ENCODE results near the gene EXOC3. TPM values are rescaled to one million over a fixed set of nuclear protein-coding genes. Genes with fewer than 3 reads are reported as not detected.

Gene EXOC3
- total and polyA plus RNA-seq, 2 of the 8 experiments (the other 6 are each of a cell fraction or from before 2014, with no cell fraction given): 14.4 to 30.0 TPM

DNA sequence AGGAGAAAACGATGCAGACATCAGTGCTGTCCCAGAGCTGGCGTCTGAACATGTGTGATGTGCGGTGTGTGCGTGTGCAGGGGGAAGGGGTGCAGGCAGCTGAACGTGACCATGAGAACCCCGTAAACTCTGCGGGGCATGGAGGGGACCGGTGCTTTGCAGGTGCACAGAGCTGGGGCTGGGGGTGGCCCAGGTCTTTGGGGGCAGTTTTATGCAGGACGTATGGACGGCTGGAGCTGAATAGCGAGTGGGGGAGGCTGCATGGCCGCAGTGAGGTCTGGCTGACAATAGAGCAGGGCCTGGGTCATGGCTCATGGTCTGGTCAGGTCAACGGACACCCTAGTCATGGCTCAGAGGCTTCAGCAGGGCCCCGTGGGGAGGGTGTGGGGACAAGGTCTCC lies 3.3 kb upstream of the EXOC3 start:
- Histone ChIP-seq H3K14ac (ENCODE audit: insufficient read length) (no peak overlapping the region), H2AK5ac (ENCODE audit: low read depth, low read length) (no peak overlapping the region), H4K91ac (replicated peaks; ENCODE audit: insufficient read length, low read length) (no peak overlapping the region), H3K4me3 (ENCODE audit: extremely low read depth in 1 of 4, insufficient read depth in 2 of 4, low read depth in 3 of 4, low read length in 4 of 4) (no peak overlapping the region), H3K23me2 (ENCODE audit: low read depth, low read length) (peaks cover 13% of the 10 kb centered on the region; the same call in 1 of the 2 replicates), H3K79me2 (ENCODE audit: control insufficient read depth in 1 of 2, insufficient read depth in 2 of 2, low read length in 2 of 2) (peaks cover 0 to 8% of the 10 kb centered on the region in 2 experiments; a peak in 1 of 4 replicates), H3K56ac (replicated peaks; ENCODE audit: insufficient read length, low read depth, low read length) (no peak overlapping the region), H4K20me1 (replicated peaks in 1 of 2; ENCODE audit: control insufficient read depth in 1 of 2, insufficient read depth in 2 of 2, low read length in 2 of 2) (peaks cover 0 to 5% of the 10 kb centered on the region in 2 experiments), H3K4ac (replicated peaks; ENCODE audit: insufficient read length, low read depth, low read length) (no peak overlapping the region), H2BK15ac (ENCODE audit: low read length) (no peak overlapping the region), H3K79me1 (ENCODE audit: low read depth, low read length) (peaks cover 9% of the 10 kb centered on the region; the same call in 1 of the 2 replicates), H3K9me3 (ENCODE audit: insufficient read depth in 2 of 2, low read depth in 1 of 2, low read length in 1 of 2) (no peaks in the 10 kb centered on the region), H2BK120ac (replicated peaks; ENCODE audit: low read depth, low read length) (no peak overlapping the region), H2AFZ (ENCODE audit: low read length) (no peak overlapping the region), H3K27ac (ENCODE audit: low read depth, low read length) (no peak overlapping the region), H3K18ac (ENCODE audit: extremely low read depth, low read length) (no peak overlapping the region), H3K27me3 (replicated peaks in 1 of 4; ENCODE audit: control insufficient read depth in 3 of 4, extremely low read depth in 1 of 4, insufficient read depth in 3 of 4, low read length in 3 of 4) (peaks cover 0 to 4% (median 0%) of the 10 kb centered on the region in 4 experiments; a peak in 2 of 7 replicates), H4K8ac (ENCODE audit: extremely low read depth, insufficient read depth, low read length) (no peak overlapping the region), H3K36me3 (ENCODE audit: control insufficient read depth in 2 of 4, insufficient read depth in 4 of 4, low read length in 3 of 4) (no peaks in the 10 kb centered on the region), H3K4me1 (replicated peaks in 1 of 4; ENCODE audit: control insufficient read depth in 3 of 4, insufficient read depth in 4 of 4, low read length in 3 of 4) (peaks cover 0 to 12% (median 8%) of the 10 kb centered on the region in 4 experiments; a peak in 5 of 7 replicates), H2BK5ac (ENCODE audit: low read depth, low read length) (no peak overlapping the region), H4K5ac (ENCODE audit: insufficient read length, low read depth, low read length) (no peak overlapping the region), H3K9ac (replicated peaks in 1 of 4; ENCODE audit: extremely low read depth in 1 of 4, low read depth in 3 of 4, low read length in 3 of 4) (no peak overlapping the region), H2BK20ac (ENCODE audit: low read length) (no peak overlapping the region), H3K4me2 (ENCODE audit: insufficient read depth in 1 of 2, low read depth in 2 of 2, low read length in 2 of 2) (no peak overlapping the region), H3K23ac (ENCODE audit: insufficient read length) (no peak overlapping the region), H2BK12ac (ENCODE audit: low read depth, low read length) (no peak overlapping the region)
- FAIRE-seq (no peak), DNase-seq (ENCODE audit: low read depth in 1 of 2, low spot score in 2 of 2) (no peak)
- TF ChIP-seq, protein P1, sequence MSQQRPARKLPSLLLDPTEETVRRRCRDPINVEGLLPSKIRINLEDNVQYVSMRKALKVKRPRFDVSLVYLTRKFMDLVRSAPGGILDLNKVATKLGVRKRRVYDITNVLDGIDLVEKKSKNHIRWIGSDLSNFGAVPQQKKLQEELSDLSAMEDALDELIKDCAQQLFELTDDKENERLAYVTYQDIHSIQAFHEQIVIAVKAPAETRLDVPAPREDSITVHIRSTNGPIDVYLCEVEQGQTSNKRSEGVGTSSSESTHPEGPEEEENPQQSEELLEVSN (IDR thresholded peaks at IDR 0.05): no peak
- TF ChIP-seq SAP30 (IDR thresholded peaks at IDR 0.05; ENCODE audit: insufficient read depth, insufficient replicate concordance, low read length) (no peak), GABPA (IDR thresholded peaks at IDR 0.05; ENCODE audit: borderline replicate concordance, insufficient read depth, low read length) (no peak), HDAC2 (IDR thresholded peaks at IDR 0.05; ENCODE audit: borderline replicate concordance in 1 of 2, low read depth in 2 of 2, low read length in 2 of 2) (no peak), CREB1 (IDR thresholded peaks at IDR 0.05) (no peak)
- TF ChIP-seq, protein P2, sequence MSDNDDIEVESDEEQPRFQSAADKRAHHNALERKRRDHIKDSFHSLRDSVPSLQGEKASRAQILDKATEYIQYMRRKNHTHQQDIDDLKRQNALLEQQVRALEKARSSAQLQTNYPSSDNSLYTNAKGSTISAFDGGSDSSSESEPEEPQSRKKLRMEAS (IDR thresholded peaks at IDR 0.05): no peak
- TF ChIP-seq, protein P3, sequence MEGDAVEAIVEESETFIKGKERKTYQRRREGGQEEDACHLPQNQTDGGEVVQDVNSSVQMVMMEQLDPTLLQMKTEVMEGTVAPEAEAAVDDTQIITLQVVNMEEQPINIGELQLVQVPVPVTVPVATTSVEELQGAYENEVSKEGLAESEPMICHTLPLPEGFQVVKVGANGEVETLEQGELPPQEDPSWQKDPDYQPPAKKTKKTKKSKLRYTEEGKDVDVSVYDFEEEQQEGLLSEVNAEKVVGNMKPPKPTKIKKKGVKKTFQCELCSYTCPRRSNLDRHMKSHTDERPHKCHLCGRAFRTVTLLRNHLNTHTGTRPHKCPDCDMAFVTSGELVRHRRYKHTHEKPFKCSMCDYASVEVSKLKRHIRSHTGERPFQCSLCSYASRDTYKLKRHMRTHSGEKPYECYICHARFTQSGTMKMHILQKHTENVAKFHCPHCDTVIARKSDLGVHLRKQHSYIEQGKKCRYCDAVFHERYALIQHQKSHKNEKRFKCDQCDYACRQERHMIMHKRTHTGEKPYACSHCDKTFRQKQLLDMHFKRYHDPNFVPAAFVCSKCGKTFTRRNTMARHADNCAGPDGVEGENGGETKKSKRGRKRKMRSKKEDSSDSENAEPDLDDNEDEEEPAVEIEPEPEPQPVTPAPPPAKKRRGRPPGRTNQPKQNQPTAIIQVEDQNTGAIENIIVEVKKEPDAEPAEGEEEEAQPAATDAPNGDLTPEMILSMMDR (IDR thresholded peaks at IDR 0.05; ENCODE audit: control extremely low read depth in 1 of 3, insufficient read depth in 1 of 3, low read depth in 1 of 3, low read length in 3 of 3): no peak
- POLR2A ChIA-PET (ENCODE audit: partially characterized antibody): interaction anchor here (0.6 kb wide), 1 partner anchor 12 kb away, joined by 3 read pairs; no protein-coding TSS in a partner anchor
- CTCF ChIA-PET (ENCODE audit: partially characterized antibody): interaction anchor here (0.8 to 1.9 kb wide), 7 partner anchors 8 to 123 kb away, joined by 3 to 7 read pairs (median 4); no protein-coding TSS in a partner anchor
- WGBS, 2 experiments (ENCODE audit: extremely low coverage in 1 of 2, insufficient coverage in 1 of 2, insufficient read length in 1 of 2, insufficient replicate concordance in 2 of 2, low coverage in 1 of 2, low lambda C conversion rate in 2 of 2, missing lambda C conversion rate in 1 of 2): 83% methylated on average over 14 of the region's 14 CpGs; no CpG with 5 or more reads in 1 of the 2 experiments
